Thoracic aorta (tissue), 2 donors: ENCODE data around the gene FHIP1B. TPM values are rescaled to one million over a fixed set of nuclear protein-coding genes. Genes with fewer than 3 reads are reported as not detected.

Experiments
- ATAC-seq: fragments of 150-250 bp; one replicate; pipeline ENCODE4 v1.8.0; 2017; ENCODE audit warnings: low read depth; ENCODE audit not compliant: insufficient number of reproducible peaks, low FRiP score
- DNase-seq: peaks from one replicate; pipeline ENCODE4 v3.0.0-alpha.2; 2020; ENCODE audit warnings: low spot score
- H3K27ac ChIP-seq, 2 donors: fragments of 200-600 bp; sonication (generic); 1 replicate in 1 of 2; 2 replicates in 1 of 2; pipeline ENCODE4 v1.5.1; 2016; ENCODE audit warnings: mild to moderate bottlenecking in 2 of 2, moderate library complexity in 2 of 2
- H3K27me3 ChIP-seq: fragments of 200-600 bp; sonication (generic); replicated peaks from 2 replicates; pipeline ENCODE4 v1.6.0; 2016; ENCODE audit warnings: mild to moderate bottlenecking; ENCODE audit not compliant: insufficient read depth
- H3K36me3 ChIP-seq: fragments of 200-600 bp; sonication (generic); one replicate; pipeline ENCODE4 v1.5.1; 2016
- H3K4me1 ChIP-seq, 2 donors: fragments of 200-600 bp; sonication (generic); 1 replicate in 1 of 2; 2 replicates in 1 of 2; pipeline versions ENCODE4 v1.5.1 to v1.6.0; 2016; ENCODE audit warnings: low read depth in 2 of 2, mild to moderate bottlenecking in 1 of 2; ENCODE audit not compliant: control insufficient read depth in 1 of 2
- H3K4me3 ChIP-seq: fragments of 200-600 bp; sonication (generic); 2 replicates; pipeline ENCODE4 v1.5.1; 2016; ENCODE audit warnings: mild to moderate bottlenecking
- H3K9me3 ChIP-seq: fragments of 200-600 bp; sonication (generic); 2 replicates; pipeline ENCODE4 v1.5.1; 2016
- CTCF ChIP-seq: fragments of 200-600 bp; sonication (generic); IDR thresholded peaks from one replicate; pipeline ENCODE4 v1.5.1; 2019; ENCODE audit warnings: antibody characterized with exemption
- total RNA-seq, 2 donors: library from RNA; depleted of rRNA; stranded (reverse); fragments of >200 nt; gene quantifications; one replicate each; pipeline versions ENCODE4 v1.1.0 to v1.2.3, GENCODE V29; 2016

FHIP1B gene
- total RNA-seq, 2 donors from 2014 or later = 53.4 to 63.2 TPM

DNA sequence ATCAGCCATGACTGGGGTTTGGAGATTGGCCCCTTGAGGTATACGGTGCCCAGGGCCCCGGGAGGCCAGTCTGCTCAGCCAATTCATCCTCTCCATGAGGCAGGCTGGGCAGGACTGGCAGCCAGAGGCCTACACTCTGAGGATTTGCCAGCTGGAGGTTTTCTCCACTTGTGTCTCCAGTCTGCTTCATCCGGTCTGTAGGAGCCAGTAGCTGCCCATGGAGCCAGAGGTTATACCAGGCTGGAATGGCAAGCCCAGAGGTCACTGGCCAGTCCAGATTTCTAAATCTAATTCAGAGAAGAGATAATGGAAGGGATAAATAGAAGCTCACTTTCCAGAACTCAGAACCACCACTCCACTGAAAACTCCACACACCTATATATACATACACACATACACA, 10.0 kb downstream of the FHIP1B start:
- ATAC-seq = no peak
- H3K4me3 ChIP-seq = no peak overlapping the region
- peaks cover 31% of the 10 kb centered on the region for H3K36me3 ChIP-seq
- no peak for TF ChIP-seq CTCF
- no peaks in the 10 kb centered on the region for H3K27me3 ChIP-seq
- H3K27ac ChIP-seq = no peak overlapping the region
- H3K9me3 ChIP-seq = no peaks in the 10 kb centered on the region
- DNase-seq = no peak
- no peaks in the 10 kb centered on the region for H3K4me1 ChIP-seq

DNA sequence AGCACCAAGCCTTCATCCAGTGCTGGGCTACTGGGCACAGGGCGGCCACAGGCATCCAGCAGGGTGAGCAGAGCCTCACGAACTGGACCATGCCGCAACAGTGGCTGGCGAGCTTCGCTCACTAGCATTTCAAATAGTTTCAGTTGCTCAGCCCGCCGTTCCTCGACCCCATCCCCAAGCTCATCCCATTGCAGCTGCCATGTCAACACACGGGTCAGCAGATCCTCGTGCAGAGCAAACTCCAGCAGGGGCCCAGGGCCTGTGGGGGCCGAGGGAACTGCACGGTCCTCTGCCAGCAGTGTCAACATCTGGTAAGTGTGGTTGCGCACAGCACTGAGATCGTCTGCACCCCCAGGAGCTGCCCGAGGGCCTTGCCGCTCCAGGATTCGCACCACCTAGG, 10.6 kb downstream of the FHIP1B start:
- Histone ChIP-seq H3K27ac (no peak overlapping the region), H3K4me1 (no peaks in the 10 kb centered on the region), H3K36me3 (peaks cover 33% of the 10 kb centered on the region), H3K4me3 (no peak overlapping the region), H3K27me3 (no peaks in the 10 kb centered on the region), H3K9me3 (no peaks in the 10 kb centered on the region)
- no peak for TF ChIP-seq CTCF
- ATAC-seq = no peak
- no peak for DNase-seq

DNA sequence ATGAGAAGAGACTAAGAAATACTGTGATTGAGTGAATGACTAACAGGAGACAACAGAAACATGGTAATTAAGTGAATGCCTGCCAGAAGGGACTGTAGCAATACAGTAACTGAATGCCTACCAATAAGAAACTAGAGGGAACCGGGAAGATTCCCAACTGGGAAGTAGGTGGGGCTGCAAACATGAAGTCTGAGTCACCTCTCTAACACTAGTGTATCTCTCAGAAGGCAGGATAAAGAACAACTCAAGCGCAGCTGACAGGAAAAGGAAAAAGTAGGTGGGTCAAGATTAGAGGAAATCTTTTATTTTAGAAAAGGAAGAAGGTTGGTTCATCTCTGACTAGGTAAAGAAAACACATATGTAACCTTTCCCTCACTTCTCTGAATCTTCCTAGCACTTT, 15.1 kb downstream of the FHIP1B start:
- no peaks in the 10 kb centered on the region for H3K4me1 ChIP-seq
- H3K4me3 ChIP-seq = no peak overlapping the region
- no peak for DNase-seq
- H3K36me3 ChIP-seq = peaks cover 67% of the 10 kb centered on the region
- no peak for TF ChIP-seq CTCF
- no peak for ATAC-seq
- no peaks in the 10 kb centered on the region for H3K27me3 ChIP-seq
- H3K27ac ChIP-seq = no peak overlapping the region
- H3K9me3 ChIP-seq = no peaks in the 10 kb centered on the region

GRCh38 chr11:6217722-6218121, 16.7 kb downstream of the FHIP1B start:
- ATAC-seq = no peak
- no peak for DNase-seq
- Histone ChIP-seq H3K36me3 (peaks cover 56% of the 10 kb centered on the region), H3K27ac (no peak overlapping the region), H3K4me3 (no peak overlapping the region), H3K9me3 (no peaks in the 10 kb centered on the region), H3K4me1 (no peaks in the 10 kb centered on the region), H3K27me3 (no peaks in the 10 kb centered on the region)
- TF ChIP-seq CTCF = no peak

DNA sequence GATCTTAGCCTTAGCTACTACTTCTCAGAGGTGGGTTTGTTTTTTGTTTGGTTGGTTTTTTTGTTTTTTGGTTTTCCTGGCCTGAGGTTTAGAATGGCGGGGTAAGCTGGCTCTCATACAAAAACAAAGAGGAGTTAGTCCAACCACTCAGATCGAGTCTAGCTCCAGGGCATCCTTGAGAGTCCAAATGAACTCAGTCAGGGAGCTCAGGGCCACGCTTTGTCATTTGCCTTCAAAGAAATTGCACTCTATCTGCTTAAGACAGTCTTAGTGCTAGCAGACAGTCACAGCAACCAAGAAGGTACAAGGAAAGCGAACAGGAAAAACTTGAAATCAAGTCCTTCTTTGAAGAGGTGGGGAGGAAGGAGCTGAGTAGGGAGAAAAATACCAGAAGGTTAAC, 17.9 kb downstream of the FHIP1B start:
- peaks cover 52% of the 10 kb centered on the region for H3K36me3 ChIP-seq
- ATAC-seq = no peak
- H3K4me3 ChIP-seq = no peak overlapping the region
- no peak overlapping the region for H3K27ac ChIP-seq
- TF ChIP-seq CTCF = no peak
- no peak for DNase-seq
- H3K4me1 ChIP-seq = no peaks in the 10 kb centered on the region
- no peaks in the 10 kb centered on the region for H3K27me3 ChIP-seq
- no peaks in the 10 kb centered on the region for H3K9me3 ChIP-seq
